Progenitor cell of endocrine pancreas (in vitro differentiated cells): ENCODE data around the gene FAM83C. TPM values are rescaled to one million over a fixed set of nuclear protein-coding genes. Genes with fewer than 3 reads are reported as not detected.

Source experiments
- DNase-seq: peaks from one replicate; pipeline ENCODE4 v3.0.0; 2021; ENCODE audit warnings: low spot score; ENCODE audit not compliant: unreplicated experiment
- H3K27ac Mint-ChIP-seq: 2 replicates; pipeline ENCODE4 v1.8.0; 2021; ENCODE audit warnings: mild to moderate bottlenecking, moderate library complexity, mixed read lengths
- H3K27me3 Mint-ChIP-seq: 2 replicates; pipeline ENCODE4 v1.8.0; 2021; ENCODE audit warnings: mixed read lengths
- H3K36me3 Mint-ChIP-seq: 2 replicates; pipeline ENCODE4 v1.8.0; 2022; ENCODE audit warnings: mixed read lengths; ENCODE audit not compliant: insufficient read depth
- H3K4me1 Mint-ChIP-seq: 2 replicates; pipeline ENCODE4 v1.8.0; 2021; ENCODE audit warnings: low read depth, mixed read lengths
- H3K4me3 Mint-ChIP-seq: 2 replicates; pipeline ENCODE4 v1.8.0; 2021; ENCODE audit warnings: low read depth, mild to moderate bottlenecking, moderate library complexity, mixed read lengths
- H3K9me3 Mint-ChIP-seq: 2 replicates; pipeline ENCODE4 v1.8.0; 2021; ENCODE audit warnings: low read depth, mixed read lengths
- total RNA-seq: library from RNA; stranded (reverse); gene quantifications from 2 replicates; pipeline ENCODE4 v1.2.1, GENCODE V29; 2021
- TF ChIP-seq, protein P1 (sequence below): fragments of 200-600 bp; sonication (generic); IDR thresholded peaks from one replicate; pipeline ENCODE4 v1.5.0; 2021; ENCODE audit warnings: antibody characterized with exemption, mild to moderate bottlenecking; ENCODE audit not compliant: unreplicated experiment

FAM83C gene
- total RNA-seq, 1 donor from 2014 or later, result not detected

DNA sequence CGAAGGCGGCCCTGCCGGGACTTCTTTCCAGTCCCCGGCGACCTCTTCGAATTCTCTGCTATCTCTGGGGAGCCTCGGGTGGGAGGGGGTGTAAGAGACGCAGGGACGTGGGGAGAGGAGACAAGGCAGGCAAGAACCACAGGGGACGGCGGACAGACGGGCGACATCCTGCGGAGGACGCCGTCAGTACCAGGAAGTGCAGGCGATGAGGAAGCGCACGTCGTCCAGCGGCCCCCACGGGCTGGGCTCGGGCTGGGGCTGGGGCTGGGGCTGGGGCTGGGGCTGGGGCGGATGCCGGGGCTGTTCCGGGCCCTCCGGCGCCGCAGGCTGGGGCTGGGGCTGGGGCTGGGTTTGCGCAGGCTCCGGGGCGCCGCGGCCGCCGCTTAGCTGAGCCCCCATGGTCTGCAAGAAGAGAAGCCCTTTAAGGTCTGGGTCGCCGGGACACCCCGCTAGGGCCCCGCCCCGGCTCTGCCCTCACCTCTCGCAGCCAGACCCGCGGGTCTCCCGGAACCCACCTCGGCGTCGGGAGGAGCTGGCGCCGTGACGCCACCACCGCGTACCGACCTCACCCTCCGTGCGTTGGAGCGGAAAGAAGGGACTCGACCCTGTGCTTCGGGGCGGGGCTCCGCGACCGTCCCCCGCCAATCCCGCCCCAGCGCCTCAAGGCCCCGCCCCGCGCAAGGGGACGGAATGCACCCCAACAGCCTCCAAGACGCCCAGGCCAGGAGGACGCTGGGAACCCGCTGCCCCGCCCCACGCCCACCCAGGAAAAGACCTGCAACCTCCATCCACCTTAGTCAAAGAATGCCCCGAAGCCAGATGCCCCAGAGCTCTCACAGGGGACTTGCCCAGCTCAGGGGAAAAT, 14.5 kb downstream of the FAM83C start, which contains the start of gene MMP24OS:
Gene MMP24OS (minus strand): TSS at position 592 of the 865 bp plus-strand sequence. CDS start 193 bp downstream, at position 399.
- TF ChIP-seq, protein P1, sequence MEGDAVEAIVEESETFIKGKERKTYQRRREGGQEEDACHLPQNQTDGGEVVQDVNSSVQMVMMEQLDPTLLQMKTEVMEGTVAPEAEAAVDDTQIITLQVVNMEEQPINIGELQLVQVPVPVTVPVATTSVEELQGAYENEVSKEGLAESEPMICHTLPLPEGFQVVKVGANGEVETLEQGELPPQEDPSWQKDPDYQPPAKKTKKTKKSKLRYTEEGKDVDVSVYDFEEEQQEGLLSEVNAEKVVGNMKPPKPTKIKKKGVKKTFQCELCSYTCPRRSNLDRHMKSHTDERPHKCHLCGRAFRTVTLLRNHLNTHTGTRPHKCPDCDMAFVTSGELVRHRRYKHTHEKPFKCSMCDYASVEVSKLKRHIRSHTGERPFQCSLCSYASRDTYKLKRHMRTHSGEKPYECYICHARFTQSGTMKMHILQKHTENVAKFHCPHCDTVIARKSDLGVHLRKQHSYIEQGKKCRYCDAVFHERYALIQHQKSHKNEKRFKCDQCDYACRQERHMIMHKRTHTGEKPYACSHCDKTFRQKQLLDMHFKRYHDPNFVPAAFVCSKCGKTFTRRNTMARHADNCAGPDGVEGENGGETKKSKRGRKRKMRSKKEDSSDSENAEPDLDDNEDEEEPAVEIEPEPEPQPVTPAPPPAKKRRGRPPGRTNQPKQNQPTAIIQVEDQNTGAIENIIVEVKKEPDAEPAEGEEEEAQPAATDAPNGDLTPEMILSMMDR, result no peak
- peak; percentile 84 for DNase-seq
- Mint-ChIP-seq H3K4me1 (peaks cover 7% of the 10 kb centered on the region), H3K27ac (peak within 1 kb of the TSS; percentile 97), H3K36me3 (peaks cover 16% of the 10 kb centered on the region), H3K9me3 (no peaks in the 10 kb centered on the region), H3K4me3 (peak within 1 kb of the TSS; percentile 94), H3K27me3 (no peaks in the 10 kb centered on the region)

DNA sequence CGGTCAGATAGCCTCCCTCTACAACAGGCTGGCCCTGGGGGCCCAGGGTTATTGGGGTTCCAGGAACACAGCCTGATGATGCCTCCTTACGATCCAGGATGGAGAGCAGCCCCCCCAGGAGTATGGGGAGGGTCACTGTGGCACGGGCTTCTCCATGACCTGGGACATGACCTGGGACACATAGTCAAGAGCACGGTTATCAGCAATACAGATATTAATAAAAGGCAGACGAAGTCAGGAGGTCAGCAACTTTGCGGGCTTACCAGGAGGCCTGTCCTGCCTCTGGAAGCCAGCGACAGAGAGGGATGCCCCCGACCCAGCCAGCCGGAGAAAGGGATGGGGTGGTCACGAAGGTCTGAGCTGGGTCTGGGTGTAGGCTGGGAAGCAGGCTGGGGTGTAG, 15.1 kb downstream of the FAM83C start:
- peaks cover 13% of the 10 kb centered on the region for H3K36me3 Mint-ChIP-seq
- peak overlapping the region; percentile 97 for H3K27ac Mint-ChIP-seq
- H3K4me1 Mint-ChIP-seq, result peaks cover 7% of the 10 kb centered on the region
- peak overlapping the region; percentile 94 for H3K4me3 Mint-ChIP-seq
- H3K9me3 Mint-ChIP-seq, result no peaks in the 10 kb centered on the region
- TF ChIP-seq, protein P1, result no peak
- no peak for DNase-seq
- no peaks in the 10 kb centered on the region for H3K27me3 Mint-ChIP-seq

DNA sequence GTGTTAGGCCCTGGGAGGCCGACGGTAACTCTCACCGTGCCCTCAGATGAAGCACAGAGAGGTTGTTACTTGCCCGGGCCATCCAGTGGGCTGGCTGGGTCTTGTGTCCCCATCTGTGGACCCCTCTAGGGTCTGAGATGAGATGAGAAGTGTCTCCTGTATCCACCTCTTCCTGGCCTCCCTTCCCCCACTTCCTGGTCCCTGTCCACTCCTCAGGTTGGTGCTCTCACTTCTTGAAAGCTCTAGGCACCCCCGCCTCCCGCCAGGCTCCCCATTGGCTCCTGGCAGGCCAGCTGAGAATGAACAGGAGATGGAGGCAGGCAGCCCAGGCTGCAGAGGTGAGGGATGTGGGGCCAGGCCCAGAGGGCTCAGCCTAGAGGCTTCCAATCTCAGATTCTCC, 15.8 kb downstream of the FAM83C start:
- H3K27me3 Mint-ChIP-seq, result no peaks in the 10 kb centered on the region
- H3K4me1 Mint-ChIP-seq, result peaks cover 7% of the 10 kb centered on the region
- TF ChIP-seq, protein P1, result no peak
- peaks cover 12% of the 10 kb centered on the region for H3K36me3 Mint-ChIP-seq
- no peaks in the 10 kb centered on the region for H3K9me3 Mint-ChIP-seq
- peak overlapping the region; percentile 20 for H3K27ac Mint-ChIP-seq
- no peak for DNase-seq
- H3K4me3 Mint-ChIP-seq, result peak overlapping the region; percentile 26

DNA sequence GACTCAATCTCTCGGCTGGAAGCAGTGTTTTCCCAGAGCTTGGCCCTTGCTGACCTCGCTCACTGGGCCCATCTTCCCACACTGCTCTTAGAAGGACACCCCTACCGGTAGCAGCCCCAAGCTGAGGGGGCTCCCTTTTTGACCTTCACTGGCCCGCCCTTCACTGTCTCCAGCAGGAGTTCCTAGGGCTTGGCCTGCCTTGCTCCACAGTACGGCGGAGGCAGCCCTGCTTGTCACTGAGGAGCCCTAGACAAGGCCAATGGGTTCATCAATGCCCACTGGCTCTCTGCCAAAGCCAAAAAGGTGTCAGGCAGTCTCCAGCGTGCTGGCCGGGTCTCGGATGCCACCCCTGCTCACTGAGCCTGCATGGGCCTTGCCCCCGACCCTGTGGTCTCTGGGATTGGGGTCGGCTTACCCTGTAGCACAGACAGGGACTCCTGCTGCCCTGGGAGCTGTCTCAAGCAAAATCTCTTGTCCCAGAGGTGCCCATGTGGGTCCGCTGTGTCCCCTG, 16.4 kb downstream of the FAM83C start:
- no peak for DNase-seq
- Mint-ChIP-seq H3K36me3 (peaks cover 14% of the 10 kb centered on the region), H3K4me3 (peak overlapping the region; percentile 26)

More for the DNA sequence above, 16.4 kb downstream of the FAM83C start:
- Mint-ChIP-seq H3K27ac (peak overlapping the region; percentile 20), H3K4me1 (peaks cover 7% of the 10 kb centered on the region), H3K27me3 (no peaks in the 10 kb centered on the region), H3K9me3 (no peaks in the 10 kb centered on the region)
- TF ChIP-seq, protein P1, result no peak
